DMS153 treated with DMSO at 0.1 percent for 48 hours (cell line): ENCODE measurements around the gene BBLN.
"Not testable (repeated sequence)": the region's sequence is repeated elsewhere in the genome, so short reads cannot be mapped to it uniquely, and the experiment has no call there.

Experiments used
- DNase-seq: peaks from one replicate; lab custom pipeline; 2025; ENCODE audit not compliant: unreplicated experiment; lab: John Stamatoyannopoulos, UW

BBLN gene

DNA sequence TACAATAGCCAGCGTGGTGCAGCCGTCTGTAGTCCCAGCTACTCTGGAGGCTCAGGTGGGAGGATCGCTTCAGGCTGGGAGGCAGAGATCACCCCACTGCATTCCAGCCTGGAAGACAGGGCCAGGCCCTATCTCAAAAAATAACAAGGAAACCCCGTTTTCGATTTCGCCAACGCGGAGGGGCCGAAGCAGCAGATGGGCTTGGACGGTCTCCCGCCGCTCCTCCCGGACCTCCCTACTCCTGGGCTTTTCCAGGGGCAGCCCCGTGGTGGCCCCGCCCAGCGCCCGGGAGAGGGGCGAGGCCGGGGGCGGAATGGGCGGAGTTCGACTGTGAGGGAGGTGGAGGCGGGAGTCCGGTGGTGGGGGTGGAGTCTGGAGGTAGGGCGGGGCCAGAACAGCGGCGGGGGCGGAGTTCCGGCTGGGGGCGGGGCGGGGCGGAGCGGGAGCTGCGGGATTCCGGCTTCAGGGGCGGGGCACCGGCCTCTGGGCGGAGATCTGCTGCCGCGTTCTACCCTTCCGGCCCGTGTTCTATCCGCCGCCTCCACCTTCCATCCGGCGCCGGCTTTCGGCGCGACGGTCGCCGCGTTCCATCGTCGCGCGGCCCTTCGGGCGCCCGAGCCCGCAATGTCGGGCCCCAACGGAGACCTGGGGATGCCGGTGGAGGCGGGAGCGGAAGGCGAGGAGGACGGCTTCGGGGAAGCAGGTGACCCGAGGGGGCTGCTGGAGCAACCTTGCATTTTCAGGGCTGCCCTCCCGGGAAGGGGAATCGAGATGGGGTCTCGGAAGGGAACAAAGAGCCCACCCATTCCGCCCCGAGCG is at the start of gene BBLN:
Gene BBLN, plus strand, starts transcription at position 482 of the 819 bp plus-strand sequence. Its CDS starts 143 bp downstream, at position 625.
- peak; percentile 85 for DNase-seq

GRCh38 chr9:128111726-128112125 is 48.3 kb upstream of the BBLN start:
- DNase-seq, result not testable (repeated sequence)

DNA sequence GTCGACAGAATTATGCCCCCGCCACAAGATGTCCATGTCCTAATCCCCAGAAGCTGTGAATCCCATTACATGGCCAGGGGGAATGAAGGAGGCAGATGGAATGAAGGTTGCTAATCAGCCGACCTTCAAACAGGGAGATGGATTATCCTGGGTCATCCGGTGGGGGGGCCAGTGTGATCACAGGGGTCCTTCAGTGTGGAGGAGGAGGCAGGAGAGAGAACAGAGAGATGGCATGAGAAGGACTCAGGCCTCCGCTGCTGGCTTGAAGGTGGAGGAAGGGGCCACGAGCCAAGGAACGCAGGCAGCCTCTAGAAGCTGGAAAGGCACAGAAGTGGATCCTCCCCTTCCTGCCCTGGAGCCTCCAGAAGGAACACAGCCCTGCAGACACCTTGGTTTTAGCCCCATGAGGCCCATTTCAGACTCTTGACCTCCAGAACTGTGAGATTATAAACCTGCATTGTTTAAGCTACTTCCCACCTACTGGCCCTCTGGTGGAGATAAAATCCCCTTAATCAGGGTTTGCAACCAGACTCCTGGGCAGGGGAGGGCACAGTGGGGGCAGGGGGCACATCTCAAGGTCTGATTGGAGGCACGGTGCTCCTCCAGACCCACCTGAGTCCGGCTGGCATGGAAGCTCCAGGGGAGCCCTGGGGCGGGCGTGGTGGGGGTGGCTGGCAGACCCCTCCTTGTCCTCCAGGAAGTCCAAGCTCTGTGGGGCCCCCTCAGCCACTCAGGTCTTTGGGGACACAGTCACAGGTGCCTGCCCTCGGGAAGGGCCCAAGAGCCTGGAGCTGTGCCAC is 46.3 kb upstream of the BBLN start:
- DNase-seq, result no peak

DNA sequence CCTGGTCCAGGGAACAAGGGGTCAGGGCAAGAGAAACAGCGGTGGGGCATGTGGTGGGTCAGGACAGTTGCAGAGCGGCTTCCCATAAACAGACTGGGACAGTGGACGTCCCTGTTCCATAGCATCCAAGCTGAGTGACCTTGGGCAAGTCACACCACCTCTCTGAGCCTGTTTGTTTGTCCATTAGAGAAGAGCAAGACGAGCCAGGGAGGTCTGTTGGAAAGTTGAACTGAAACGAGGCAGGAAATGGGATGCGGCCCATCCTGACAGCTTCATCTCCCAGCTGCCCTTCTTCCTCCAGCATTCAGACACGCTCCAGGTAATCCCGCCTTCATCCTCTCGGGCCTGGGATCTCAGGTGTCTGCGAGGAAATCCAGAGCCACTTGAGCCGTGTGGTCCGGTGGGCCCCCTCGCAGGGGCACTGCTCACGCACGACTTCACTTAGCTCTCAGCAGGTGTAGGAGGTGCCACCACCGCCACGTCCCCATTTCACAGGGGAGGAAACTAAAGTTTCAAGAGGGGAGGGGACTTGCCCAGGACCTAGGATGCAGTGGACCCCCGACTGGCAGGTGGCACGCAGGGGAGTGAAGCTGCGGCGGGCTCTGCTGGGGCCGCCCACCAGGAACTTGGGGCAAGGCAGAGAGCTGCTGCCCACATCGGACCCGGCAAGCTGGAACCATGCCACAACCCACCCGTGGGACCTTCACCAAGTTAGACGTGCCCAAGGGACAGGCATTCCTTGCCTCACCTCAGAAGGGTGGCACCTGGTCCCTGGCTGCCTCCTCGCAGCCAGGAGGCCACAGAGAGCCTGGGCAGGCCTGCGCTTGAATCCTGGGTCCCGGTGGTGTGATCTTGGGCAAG is 45.5 kb upstream of the BBLN start:
- DNase-seq, result no peak

DNA sequence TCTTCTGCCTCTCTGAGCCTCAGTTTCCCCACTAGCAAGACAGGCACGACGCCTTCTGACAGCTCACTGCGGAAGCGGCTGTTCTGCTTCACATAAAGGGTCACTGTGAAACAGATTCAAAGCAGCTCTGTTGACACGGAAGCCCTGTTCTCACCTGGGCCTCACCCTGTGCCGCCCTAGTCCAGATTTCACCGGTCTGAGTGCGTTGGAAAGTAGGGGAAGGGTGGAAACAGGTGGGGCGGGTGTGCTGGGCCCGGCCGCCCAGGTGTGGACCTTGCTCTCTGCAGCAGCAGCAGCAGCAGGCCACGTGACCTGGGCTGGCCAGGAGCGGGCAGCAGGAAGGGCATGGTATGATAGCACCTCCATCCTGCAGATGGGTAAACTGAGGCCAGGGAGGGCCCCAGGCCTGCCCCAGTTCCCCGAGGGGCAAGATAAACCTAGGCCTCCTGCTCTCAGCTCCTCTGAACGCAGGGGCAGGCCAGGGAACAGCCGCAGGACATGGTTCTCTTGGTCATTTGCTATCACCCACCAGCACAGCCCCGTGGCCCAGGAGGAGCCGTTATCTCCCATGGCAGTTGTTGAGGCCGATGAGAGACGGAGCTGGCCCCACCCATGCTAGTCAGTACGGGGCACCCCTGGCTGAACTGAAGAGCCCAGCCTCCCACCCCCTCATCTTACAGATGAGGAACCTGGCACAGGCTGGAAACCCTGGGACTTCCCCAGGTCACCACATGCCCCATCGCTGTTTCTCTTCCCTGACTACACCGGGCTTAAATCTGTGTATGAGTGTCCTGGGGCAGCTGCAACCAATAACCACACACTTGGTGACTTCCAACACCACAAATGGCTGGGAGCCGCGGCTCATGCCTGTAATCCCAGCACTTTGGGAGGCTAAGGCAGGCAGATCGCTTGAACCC is 44.6 kb upstream of the BBLN start:
- DNase-seq, result no peak

DNA sequence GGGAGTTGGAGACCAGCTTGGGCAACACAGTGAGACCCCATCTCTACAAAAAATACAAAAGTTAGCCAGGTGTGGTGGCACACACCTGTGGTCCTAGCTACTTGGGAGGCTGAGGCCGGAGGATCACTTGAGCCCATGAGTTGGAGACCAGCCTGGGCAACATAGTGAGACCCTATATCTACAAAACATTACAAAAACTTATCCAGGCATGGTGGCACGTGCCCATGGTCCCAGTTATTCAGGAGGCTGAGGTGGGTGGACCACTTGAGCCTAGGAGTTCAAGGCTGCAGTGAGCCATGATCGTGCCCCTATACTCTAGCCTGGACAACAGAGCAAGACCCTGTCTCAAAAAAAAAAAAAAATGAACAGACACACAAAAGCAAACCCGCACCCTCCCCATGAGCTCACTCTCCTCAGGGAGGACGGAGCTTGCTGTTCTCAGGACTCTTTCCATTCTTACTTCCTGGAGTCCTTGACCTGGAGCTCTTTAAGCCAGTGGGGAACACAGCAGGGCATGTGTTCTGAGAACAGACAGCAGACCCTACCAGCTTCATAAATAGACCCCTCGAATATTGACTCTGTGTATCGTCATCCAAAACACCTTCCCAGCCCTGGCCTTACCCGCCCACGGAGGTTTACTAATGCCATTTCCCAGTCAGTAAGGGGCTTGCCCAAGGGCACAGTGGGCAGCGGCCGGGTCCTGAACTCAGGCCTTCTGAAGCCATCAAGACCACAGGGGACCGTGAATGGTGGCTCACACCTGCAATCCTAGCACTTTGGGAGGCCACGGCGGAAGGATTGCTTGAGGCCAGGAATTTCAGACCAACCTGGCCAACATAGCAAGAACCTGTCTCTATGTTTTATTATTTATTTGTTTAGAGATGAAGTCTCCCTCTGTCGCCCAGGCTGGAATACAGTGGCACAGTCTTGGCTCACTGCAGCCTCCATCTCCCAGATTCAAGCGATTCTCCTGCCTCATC is 43.7 kb upstream of the BBLN start:
- no peak for DNase-seq

DNA sequence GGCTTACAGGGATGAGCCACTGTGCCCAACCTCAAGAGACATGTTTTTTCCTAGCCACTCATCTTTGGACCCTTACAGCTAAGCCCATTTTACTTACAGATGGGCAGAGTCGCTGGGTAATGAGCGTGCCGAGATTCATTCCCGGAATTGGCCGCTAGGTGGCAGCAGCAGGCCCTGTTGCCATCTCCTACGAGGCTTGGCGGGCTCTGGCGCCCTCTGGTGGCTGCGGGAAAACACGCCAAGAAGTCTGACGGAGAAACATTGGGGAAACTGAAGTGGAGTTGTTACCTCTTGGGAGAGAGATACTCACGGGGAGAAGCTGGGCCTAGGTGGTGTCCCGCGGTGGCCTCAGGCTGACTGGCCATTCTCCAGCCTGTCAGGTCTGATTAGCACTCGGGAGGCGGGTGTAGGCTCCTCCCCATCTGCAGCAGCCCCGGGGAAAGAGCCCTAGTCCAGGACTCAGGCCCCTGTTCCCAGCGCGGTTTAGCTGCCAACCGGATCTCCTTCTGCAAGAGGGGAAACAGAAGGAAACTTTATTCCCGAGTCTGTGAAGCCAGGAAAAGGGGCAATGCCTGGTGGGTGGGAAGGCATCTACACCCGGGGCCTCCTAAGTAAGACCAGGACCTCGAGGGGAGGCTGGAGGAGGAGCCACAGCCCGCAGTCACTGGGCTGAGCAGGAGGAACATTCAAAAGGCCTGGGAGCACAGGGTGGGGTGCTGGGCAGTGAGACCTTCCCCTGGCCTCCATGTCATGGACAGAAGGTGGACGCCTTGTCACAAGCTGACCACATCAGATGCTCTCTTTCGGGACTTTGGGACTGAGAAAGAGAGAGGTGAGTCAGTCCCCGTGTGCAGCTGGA is 42.2 kb upstream of the BBLN start:
- DNase-seq, result peak; percentile 83

- DNase-seq, result no peak
Measured at GRCh38 chr9:128118472-128118857, 41.6 kb upstream of the BBLN start.

DNA sequence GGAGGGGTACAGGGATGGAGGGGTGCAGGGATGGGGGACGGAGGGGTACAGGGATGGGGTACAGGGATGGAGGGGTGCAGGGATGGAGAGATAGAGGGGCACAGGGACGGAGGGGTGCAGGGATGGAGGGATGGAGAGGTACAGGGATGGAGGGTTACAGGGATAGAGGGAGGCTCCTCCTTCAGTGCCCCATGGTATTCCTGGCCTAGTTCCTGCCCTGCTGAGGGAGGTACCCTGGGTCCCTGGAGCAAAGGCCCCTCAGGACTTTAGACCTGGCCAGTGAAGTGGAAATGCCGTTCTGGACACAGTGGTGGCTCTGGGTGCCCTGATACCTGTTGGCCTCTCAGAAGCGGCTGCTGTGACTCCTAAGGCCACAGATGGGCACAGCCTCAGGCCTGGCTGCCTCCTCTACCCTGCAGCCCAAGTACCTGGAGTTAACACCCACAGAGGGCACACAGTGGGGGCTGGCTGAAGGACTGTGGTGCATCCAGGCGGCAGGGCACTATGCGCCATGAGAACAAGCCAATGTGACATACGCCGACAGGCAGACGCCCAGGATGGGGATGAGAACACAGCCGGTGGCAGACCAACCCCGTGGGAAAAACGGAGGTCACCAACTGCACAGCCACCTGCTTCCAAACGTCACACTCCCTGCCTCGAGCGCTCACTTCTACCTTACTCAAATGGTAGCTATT is 40.9 kb upstream of the BBLN start:
- DNase-seq, result no peak

GRCh38 chr9:128120061-128120740 is 39.9 kb upstream of the BBLN start:
- DNase-seq, result no peak

DNA sequence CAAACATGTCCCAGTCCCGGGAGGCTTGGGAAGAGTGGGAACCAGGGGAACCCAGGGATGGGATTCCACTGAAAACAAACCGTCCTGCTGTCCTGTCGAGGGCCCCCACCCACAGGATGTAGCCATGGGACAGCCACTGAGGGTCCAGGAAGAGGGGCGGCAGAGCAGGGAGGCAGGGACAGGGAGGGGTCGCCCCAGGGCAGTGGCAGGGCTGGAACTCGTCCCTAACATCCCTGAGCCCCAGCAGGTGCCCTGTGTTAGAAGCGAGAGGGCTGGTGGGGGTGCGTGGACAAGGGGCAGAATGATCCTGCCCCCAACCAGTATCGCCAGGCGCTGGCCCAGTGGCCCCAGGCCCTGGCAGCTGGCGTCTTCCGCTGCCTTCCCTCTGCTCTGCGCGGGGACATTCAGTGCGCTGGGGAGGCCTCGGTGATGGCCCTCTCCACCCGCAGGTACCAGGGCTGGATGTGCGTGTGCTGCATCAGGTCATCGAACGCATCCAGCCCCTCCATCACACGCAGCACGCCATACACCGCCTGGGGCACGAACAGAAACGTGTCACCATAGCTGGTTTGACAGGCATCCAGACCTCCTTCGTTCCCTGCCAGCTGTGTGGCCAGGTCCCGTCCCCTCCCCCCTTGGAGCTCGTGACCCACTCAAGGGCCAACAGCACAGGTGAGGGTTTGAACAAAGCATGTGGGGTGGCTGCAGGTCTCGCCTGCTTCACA is 39.2 kb upstream of the BBLN start:
- no peak for DNase-seq

- DNase-seq, result no peak
Measured at GRCh38 chr9:128121466-128121810, 38.6 kb upstream of the BBLN start.

GRCh38 chr9:128121924-128122808 is 37.9 kb upstream of the BBLN start:
- no peak for DNase-seq

DNA sequence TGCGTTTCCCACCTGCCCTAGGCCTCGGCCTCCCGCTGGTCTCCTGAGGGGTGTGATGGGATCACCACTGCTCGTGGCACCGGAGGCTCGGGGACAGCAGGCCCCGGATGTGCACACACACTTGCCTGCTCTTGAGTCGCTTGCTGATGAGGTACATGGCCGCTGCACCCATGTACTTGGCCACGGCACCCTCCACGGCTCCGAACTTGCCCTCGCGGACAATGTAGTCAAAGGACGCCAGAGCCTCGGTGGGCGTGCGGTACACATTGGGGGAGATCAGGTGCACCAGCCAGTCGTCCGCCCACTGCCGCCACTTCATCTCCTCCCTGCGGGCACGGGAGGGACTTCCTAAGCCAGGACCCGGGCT is 37.3 kb upstream of the BBLN start:
- no peak for DNase-seq

GRCh38 chr9:128123451-128124080 is 36.5 kb upstream of the BBLN start:
- no peak for DNase-seq
